GM12872 (cell line): Measurements from ENCODE around the gene ATXN1.

Source experiments
- CTCF ChIP-seq: IDR thresholded peaks from 3 replicates; pipeline ENCODE4 v1.5.1; 2011; ENCODE audit warnings: low read depth, mild to moderate bottlenecking, low read length, moderate library complexity; ENCODE audit not compliant: insufficient read depth

ATXN1 gene

GRCh38 chr6:16760516-16761470 lies at the start of gene ATXN1:
Gene ATXN1 (minus strand): TSS chr6:16761460.
- TF ChIP-seq CTCF: no peak

GRCh38 chr6:16810411-16810810 lies 49.2 kb upstream of the ATXN1 start:
- TF ChIP-seq CTCF: no peak

- TF ChIP-seq CTCF: no peak
These were observed 48.6 kb upstream of the ATXN1 start for GRCh38 chr6:16809753-16810358.

GRCh38 chr6:16807956-16808355 lies 46.7 kb upstream of the ATXN1 start:
- no peak for TF ChIP-seq CTCF

GRCh38 chr6:16806363-16806762 lies 45.1 kb upstream of the ATXN1 start:
- TF ChIP-seq CTCF: no peak

GRCh38 chr6:16805243-16805950 lies 44.1 kb upstream of the ATXN1 start:
- no peak for TF ChIP-seq CTCF

- no peak for TF ChIP-seq CTCF
These were observed 43.4 kb upstream of the ATXN1 start for GRCh38 chr6:16804546-16805242.
